Fibroblast of gingiva (primary cell): ENCODE results near the gene SPRR5.

Source experiments
- DNase-seq: peaks from one replicate; pipeline ENCODE4 v3.0.0-alpha.2; 2011; ENCODE audit warnings: low read depth

The SPRR5 gene

DNA sequence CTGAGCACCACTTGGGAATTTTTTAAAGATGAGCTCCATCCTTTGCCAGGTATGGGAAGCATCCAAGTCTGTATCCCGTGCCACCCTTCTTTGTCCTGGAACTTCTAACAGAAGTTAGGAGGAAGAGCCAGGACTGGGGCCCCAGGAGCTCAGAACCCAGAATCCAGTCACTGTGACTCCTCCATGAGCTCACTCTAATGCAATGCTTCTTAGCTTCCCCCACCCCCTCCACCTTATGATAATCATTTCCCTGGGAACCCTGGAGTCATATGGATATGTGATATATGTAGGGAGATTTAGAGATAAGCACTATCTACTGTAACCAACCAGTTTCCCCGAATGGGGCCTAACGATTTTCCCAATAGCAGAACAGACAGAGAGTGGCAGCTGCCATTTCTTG is 758 bp upstream of the SPRR5 start:
- no peak for DNase-seq

DNA sequence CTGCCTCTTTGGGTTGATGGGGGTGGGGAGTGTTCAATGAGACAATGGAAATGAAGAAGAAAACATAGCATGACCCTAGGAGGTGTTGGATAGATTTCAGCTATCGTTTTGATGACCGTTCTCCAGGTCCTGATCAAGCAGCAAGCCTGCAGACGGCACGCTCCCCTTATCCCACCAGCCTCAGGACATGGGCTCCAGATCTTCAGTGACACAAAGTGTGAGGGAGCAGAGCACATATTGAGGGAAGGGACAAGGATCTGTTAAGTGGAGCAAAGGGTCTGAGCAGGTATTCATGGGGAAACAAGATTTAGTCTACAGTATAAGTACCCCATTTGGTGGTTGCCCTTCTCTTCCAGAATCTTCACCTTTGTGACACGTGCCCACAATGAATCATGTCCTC is 4.7 kb downstream of the SPRR5 start:
- DNase-seq, result no peak

DNA sequence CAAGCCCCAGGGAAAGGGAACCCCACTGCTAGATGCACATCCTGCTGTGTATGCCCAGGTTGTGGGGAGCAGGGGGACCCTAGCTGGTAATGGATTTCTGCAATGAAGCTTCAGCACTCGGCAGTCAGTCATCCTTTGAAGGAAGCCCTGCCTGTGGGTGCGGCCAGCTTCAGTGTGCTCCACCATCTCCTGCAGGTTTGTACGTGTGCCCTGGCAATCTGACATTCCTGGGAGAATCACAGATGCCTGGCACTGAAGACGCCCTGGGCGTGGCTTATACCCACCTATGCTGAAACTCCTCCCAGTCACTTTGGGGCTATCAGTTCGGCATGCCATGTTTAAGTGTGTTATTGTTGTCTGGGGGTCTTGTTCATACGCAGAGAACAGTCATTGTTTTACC is 6.8 kb downstream of the SPRR5 start:
- no peak for DNase-seq

DNA sequence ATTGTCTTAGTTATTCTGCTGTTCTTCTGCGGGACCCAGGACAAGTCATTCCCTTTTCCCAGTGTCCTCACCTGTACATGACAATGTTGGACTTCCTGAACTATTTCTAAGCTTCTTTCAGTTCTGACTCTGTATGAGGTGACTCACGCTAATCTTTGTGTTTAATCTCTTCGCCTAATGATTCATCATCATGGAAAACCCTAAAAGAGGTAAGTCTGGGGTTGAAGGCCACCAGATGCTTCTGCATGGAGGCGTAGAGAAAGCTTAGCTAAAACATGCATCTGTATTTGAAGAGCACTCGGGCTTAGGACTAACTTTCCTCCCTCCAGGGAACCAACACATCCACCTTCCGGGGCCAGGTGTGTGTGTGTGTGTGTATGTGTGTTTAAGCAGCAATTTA is 7.4 kb downstream of the SPRR5 start:
- no peak for DNase-seq

DNA sequence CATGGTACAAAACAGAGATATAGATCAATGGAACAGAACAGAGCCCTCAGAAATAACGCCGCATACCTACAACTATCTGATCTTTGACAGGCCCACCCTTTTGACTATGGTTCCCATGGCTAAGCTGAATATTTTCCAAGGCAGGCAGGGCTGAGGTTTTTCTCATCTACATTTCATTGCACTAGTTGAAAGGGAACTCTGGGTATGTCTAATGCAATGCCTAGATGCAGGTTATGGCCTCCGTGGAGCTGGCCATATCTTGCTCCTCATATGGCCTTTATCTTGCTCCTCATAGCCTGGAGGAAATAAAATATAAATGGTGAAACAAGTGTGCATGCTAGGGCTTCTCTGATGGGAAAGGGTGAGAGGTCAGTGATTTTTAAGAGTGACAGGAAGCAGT is 10.6 kb downstream of the SPRR5 start:
- DNase-seq, result no peak

DNA sequence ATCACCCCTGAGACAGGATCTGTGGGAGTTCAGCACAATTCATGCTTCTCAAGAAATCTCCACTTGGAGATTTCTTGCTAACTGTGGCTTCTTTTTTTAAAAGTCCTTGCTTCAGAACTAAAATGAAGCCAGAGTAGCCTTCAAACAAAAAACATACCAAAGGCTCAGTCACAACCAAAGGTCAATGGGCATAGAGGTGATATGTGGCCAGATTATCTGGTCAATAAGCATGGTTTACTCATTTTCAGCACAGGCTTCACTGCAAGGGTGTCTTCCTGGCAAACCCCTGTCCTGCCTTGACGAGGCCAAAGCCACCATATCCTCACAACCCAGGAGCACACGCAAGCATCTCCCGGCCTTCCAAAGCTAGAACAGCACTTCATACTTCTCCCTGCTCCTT is 12.3 kb downstream of the SPRR5 start:
- DNase-seq, result no peak

DNA sequence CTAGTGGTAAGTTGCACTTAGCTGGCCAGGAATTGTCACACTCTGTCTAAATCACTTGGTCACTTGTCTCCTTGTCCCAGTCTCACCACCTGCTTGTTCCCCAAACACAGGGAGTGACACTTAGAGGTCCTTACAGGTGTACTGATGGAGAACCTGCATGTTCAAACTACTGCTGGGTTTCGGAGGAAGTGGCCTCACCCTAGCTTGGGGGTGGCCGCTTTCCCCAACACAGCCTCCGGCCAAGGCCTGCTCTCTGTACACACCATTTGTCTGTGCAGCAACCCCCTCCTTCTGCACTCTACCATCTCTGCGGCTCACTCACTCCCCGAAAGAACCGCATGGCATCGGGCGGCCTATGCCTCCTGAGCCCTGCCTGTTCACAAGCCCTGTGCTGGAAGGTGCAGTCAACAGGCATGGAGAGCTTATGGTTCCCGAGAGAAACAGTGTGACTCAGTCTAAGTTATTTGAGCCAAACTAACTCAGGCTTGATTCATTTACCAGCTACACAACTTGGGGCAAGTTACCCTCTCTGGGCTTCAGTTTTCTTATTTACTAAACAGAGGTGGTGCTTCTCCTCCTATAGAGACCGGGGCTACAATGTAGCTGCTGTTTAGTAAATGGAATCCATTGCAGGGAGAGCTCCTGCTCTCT is 12.9 kb downstream of the SPRR5 start:
- DNase-seq, result no peak

DNA sequence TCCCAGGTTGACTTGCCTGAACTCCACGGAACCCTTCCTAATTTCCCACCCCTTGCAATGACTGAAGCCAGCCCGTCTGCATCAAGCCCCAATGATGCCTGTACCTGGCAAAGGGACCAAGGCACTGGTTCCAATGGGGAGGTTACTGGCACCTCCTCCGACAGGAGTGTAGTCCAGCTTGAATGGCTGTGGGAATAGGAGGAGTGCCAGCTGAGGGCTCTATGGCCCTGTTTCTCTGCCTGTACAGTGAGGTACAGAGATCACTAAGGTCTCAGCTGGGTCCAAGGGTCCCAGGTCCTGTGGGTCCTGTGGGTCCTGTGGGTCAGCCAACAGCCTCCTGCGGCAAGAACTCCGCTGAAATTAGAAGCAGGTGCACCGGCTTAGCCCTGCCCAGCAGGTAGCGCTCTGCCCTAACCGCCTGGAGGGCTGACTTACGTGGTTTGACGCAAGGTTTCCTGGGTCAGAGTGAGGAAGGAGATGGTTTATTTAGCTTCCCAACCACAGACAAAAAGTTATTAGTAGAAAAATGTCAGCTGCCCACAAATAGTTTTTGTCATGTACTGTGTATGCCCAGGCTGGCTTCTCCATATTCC is 13.5 kb downstream of the SPRR5 start:
- DNase-seq, result no peak

DNA sequence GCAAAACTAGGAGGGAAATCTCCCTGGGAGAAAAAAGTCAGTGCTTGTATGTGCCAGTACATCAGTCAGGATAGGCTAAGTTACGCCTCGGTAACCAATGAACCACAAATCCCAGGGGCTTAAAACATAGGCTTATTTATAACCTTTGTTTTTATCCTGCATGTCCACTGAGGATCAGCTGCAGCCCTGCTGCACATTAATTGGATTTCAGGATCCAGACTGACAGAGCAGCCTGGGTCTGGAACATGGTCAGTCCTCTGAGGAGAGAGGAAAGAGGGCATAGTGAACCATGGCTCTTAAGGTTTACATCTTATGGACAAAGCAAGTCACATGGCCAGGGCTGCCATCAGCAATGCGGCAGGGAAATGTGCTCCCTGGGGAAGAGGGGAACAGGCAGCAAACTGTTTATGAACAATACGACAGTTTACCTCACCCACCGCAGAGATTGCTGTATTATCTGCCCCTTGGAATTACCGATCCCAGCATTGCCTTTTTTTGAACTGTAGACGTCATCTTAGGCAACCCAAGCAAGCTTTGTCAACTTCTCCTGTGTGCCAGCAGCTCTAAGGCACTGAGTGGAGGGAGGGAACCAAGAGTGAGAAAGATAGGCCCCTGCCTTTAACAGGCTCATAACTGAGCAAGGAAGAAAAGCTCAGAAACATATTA is 14.4 kb downstream of the SPRR5 start:
- DNase-seq, result no peak

DNA sequence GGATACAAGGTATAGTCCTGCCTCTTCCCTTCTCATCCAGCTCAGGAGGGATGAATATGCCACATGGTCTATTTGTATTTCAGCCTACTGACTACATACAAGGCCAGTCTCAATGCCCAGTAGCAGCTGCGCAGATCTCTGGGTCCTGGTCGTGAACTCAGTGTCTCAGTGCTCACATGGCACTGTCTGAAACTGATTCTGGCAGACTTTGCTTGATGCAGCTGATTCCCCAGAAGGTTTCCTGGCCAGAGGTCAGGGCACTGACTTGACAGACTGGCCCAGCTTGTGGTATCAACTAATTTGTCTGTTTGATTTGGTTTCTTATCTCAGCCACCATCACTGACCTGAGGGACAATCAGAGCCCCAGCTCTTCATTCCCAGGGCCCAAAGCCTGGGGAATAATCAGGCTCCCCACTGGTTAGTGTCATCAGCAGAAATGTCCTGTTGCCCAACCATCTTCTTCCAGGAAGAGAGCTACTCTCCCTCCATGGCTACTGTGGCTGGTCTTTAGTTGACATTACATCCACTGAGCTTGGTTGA is 15.9 kb downstream of the SPRR5 start:
- no peak for DNase-seq

DNA sequence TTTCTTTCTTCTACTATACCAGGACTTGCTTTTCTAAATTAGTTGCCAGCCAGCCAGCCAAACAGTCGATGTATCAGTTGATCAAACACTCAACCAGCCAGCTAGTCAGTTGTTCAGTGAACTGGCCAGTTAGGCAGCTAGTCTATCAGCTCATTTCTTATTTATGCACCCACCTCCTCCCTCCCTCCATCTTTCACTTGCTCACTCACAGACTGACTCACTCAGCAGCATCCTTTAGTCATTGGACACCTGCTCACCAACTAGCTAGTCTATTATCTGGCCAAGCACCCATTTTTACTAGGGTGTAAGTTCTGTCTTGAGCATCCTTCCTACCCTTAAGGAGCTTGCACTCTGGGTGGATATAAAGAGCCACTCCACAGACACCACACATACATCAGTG is 17.5 kb downstream of the SPRR5 start:
- DNase-seq, result no peak

DNA sequence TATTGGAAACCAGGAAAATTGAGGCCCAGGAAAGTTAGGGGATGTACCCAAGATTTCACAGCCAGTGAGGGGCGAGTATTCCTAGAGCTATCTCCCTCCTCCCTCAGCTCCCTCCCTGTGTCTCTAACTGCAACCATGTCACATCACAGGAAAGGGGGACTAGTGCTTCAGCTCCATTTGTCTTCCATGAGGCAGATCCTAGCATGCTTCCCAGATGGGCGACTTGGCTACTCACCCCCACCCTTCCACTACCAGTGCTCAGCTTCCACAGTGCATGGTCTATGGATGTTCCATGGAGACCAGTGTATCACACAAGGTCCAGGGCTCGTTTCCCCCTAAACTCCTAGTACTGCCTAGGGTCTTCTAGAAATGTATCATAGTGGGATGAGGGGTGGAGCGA is 18.8 kb downstream of the SPRR5 start:
- DNase-seq, result no peak

DNA sequence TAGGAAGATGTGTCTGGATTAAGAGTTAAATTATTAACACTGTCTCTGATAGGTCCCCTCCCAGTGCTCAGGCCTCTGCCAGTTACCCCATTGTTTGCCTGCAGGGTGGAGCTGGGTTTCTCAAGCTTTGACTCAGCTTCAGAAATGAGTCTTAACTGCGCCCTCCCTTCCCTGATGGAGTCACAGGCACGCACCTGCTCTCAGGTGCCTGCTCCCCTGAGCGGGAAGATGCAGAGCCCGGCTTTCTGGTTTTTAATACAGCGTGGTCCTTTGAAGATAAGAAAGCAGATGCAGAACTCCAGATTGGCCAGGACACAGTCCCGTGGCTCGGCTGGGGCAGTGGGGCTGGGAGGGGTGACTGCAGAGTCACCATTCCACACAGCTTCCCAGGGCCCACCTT is 20.2 kb downstream of the SPRR5 start:
- no peak for DNase-seq

DNA sequence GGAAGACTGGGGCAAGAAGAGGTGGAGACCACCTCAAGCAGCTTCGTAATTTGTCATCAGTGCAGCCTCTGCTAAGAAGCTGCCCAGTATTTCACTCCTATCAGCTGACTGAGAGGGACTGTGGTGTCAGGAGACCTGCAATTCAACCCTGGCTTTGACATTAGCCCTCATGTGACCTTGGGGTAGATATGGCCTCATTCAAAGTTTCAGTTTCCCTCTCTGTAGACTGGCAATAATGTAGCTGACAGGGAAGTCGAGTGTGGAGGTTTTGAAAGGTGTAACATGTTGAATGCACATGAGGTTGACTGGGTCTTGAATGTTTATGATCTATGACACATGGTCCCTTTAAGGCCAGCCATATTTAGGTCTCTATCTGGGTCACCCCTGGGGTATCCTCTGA is 21.2 kb downstream of the SPRR5 start:
- DNase-seq, result no peak

DNA sequence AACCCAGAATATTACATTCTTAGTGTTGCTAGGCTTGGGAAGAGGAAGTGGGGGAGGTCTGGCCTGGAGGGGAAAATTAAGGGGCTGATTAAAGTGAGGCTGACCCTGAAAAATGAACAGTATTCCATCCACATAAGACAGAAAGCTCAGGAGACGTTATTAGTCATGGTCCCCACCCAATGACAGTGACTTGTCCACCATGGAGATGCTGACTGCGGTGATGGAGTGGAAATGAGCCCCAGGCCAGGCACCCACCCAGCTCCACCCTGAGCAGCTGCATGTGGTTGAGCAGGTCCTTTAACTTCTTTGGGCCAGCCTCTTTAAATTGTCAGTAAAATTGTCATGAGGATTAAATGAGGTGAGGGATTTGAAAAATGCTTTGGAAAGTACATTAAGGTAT is 22.0 kb downstream of the SPRR5 start:
- DNase-seq, result no peak

DNA sequence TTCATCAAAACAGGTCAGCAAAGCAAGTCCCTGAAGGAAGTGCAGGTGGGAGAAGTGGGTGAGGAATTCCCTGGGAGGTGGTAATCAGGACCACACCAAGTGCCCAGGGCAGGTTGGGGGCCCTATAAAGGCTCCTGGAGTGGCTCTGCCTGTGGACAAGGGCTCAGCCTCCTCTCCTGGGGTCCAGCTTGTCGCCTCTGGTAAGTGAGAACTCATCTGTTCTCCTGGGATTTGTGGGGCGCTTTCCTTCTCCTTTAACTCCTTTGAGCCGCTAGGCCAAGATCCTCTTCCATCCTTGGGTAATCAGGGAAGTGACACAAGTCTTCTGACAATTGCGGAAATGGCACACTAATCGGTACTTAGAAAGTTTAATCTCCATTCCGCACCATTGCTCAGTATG is 23.5 kb downstream of the SPRR5 start, which contains the start of gene SPRR4:
SPRR4 (plus strand) TSS at position 154 of the 400 bp plus-strand sequence. CDS start 1,243 bp downstream, outside the sequence.
- no peak for DNase-seq

DNA sequence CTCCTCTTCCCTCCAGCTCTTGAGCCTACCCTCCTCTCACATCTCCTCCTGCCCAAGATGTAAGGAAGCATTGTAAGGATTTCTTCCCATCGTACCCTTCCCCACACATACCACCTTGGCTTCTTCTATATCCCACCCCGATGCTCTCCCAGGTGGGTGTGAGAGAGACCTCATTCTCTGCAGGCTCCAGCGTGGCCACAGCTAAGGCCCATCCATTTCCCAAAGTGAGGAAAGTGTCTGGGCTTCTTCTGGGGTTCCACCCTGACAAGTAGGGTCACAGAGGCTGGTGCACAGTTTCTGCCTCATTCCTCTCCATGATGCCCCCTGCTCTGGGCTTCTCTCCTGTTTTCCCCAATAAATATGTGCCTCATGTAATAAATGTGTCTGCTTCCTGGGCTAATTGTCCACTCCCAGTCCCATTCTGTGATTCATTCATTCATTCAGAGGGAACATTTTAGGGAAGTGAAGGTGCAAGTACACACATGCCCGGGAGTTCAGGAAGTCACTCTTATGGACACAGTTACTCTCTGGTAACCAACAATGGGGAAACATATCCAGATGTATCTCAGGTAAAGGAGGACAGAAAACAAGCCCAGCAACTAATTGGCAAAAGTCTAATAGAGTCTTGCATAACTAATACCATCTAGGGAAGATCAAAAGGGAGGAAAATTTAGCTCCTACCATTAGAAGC is 25.3 kb downstream of the SPRR5 start:
- DNase-seq, result no peak

DNA sequence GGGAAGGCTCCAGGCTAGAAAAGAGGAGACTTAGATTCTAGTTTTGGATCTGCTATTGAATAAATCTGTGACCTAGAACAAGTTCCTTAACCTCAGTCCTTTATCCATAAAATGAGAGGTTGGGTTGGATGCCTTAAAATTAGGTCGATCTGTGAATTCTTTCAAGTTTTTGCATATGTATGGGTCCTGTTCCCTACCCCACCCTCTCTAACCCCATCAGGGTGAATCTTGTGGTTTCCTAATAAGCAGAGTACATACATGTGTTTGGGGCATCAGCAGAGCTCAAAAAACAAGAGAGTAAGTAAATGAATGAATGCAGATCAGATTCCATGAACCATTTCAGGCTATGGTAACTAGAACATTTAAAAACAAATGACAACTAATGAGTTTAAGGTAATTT is 29.7 kb downstream of the SPRR5 start:
- DNase-seq, result no peak

DNA sequence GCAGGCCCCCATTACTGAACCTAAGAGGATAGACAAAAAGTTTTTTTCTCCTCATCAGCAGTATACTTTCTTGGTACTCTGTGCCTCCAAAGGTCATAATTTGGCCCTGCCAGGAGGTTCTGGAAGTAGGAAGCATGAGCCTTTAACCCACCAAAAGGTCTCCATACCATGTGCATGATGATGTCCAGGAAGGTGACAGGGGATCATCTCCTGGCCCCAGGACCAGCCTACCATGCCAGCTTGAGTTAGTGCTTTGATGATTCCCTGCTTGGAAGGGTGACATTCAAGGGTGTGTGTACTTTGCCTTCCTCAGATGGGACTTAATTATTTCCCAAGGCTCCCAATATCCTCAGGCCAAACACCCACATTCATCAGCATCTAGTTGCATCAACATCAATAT is 30.6 kb downstream of the SPRR5 start:
- no peak for DNase-seq

DNA sequence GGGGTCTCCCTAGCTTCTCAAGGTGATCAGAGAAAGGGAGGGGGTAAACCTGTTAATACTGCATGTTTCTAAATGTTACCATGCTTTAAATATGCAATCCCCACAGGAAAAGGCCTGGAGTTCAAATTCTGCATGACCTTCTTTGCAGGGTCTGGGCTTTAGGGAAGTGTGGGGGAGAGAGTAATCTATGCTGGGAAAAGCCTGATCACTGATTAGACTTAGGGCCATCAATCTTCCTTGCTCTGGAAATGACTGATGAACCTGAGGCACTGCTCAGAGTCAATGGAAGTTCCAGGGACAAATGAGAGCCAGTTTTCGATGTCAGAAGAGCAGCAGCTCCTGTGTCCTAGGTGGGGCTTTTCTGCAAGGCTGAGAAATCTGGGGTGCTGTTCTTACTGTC is 33.7 kb downstream of the SPRR5 start:
- no peak for DNase-seq

DNA sequence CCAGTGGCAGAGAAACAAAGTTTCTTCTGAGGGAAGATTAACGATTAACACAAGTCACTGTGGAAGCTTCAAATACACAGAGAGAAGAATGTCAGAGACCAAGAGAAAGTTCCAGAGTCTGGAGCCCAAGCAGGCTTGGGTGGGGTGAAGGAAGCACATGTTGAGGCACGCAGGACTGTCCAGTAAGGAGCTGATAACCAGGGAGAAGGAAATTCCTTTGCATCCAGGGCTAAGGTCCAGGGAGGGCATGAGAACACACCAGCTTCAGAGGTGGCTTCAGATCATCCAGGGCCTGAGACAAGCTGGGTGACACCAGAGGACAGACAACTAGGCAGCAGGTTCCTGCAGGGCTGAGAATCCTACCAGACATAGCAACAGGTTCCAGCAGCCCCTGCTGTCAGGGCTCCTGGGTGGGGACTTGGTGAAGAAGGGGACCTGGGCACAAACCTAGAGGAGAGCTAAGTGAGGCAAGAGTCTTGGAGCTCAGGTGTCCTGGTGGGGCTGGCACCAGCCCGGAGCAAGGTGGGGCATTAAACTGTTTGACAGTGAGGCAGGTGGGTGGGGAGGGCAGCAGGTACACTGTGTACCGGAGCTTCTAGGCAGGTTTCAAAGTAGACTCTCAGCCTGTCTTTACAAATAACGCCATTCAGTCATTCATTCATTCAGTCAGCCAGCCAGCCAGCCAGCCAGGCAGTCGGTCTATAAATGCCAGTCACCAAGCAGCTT is 34.3 kb downstream of the SPRR5 start:
- no peak for DNase-seq

DNA sequence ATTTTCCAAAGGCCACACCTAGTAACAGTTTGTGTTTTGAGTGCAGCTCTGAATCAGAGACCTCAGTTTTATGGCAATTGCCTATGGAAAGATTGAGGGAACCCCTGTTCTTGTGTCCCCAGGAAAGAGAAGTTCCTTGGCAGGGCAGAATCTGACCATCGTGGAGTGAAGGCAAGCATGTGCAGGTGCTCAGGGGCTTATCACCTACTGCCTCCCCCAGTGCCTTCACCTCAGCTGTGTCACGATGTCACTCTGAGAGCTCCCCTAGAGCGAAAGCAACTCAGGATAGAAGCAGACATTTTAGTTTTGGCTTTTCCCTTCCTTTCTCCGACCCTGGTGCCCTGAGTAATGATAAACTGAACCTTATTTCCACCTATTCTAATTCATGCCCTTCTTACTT is 35.1 kb downstream of the SPRR5 start:
- DNase-seq, result no peak
